Trophoblast cell (in vitro differentiated cells and primary cell): ENCODE results near the gene NMNAT2.

ENCODE experiments used
- DNase-seq, 2 donors: peaks; one replicate each; pipeline ENCODE4 v3.0.0-alpha.2; 2016
- H2AFZ ChIP-seq: 2 replicates; pipeline ENCODE4 v1.6.1; 2013; ENCODE audit warnings: low read length, moderate library complexity, mild to moderate bottlenecking; ENCODE audit not compliant: insufficient read depth, poor library complexity
- H2AK5ac ChIP-seq: 2 replicates; pipeline ENCODE4 v1.6.1; 2013; ENCODE audit warnings: mild to moderate bottlenecking, low read length
- H2BK120ac ChIP-seq: 2 replicates; pipeline ENCODE4 v1.6.1; 2013; ENCODE audit warnings: low read length, mild to moderate bottlenecking, moderate library complexity; ENCODE audit not compliant: insufficient read depth, poor library complexity
- H2BK12ac ChIP-seq: 2 replicates; pipeline ENCODE4 v1.6.1; 2013; ENCODE audit warnings: mild to moderate bottlenecking, low read length, moderate library complexity
- H2BK5ac ChIP-seq: 2 replicates; pipeline ENCODE4 v1.6.1; 2013; ENCODE audit warnings: low read length, low read depth, moderate library complexity, mild to moderate bottlenecking; ENCODE audit not compliant: poor library complexity
- H3K14ac ChIP-seq: 2 replicates; pipeline ENCODE4 v1.6.1; 2013; ENCODE audit warnings: mild to moderate bottlenecking, low read length
- H3K18ac ChIP-seq: 2 replicates; pipeline ENCODE4 v1.6.1; 2013; ENCODE audit warnings: mild to moderate bottlenecking, low read length
- H3K23ac ChIP-seq: 2 replicates; pipeline ENCODE4 v1.6.1; 2013; ENCODE audit warnings: low read length
- H3K27ac ChIP-seq: 2 replicates; pipeline ENCODE4 v1.5.1; 2013; ENCODE audit warnings: low read depth, mild to moderate bottlenecking, inconsistent platforms, low read length, moderate library complexity
- H3K27me3 ChIP-seq: 2 replicates; pipeline ENCODE4 v1.6.1; 2013; ENCODE audit warnings: inconsistent platforms, mild to moderate bottlenecking, low read length, moderate library complexity; ENCODE audit not compliant: insufficient read depth
- H3K36me3 ChIP-seq, 2 experiments: 1 replicate in 1 of 2; 2 replicates in 1 of 2; pipeline ENCODE4 v1.6.1; 2013; ENCODE audit warnings: low read length in 2 of 2, mild to moderate bottlenecking in 2 of 2, moderate library complexity in 1 of 2; ENCODE audit not compliant: insufficient read depth in 2 of 2, control insufficient read depth in 1 of 2
- H3K4ac ChIP-seq: 2 replicates; pipeline ENCODE4 v1.6.1; 2013; ENCODE audit warnings: low read depth, mild to moderate bottlenecking, low read length, moderate library complexity
- H3K4me1 ChIP-seq, 2 experiments: 1 replicate in 1 of 2; 2 replicates in 1 of 2; pipeline ENCODE4 v1.6.1; 2013; ENCODE audit warnings: low read length in 2 of 2, mild to moderate bottlenecking in 2 of 2, moderate library complexity in 1 of 2; ENCODE audit not compliant: insufficient read depth in 2 of 2, control insufficient read depth in 1 of 2
- H3K4me2 ChIP-seq: 2 replicates; pipeline ENCODE4 v1.6.1; 2013; ENCODE audit warnings: inconsistent platforms, mild to moderate bottlenecking, low read length, moderate library complexity
- H3K4me3 ChIP-seq: 2 replicates; pipeline ENCODE4 v1.5.1; 2013; ENCODE audit warnings: mild to moderate bottlenecking, low read depth, low read length, inconsistent platforms
- H3K79me1 ChIP-seq: one replicate; pipeline ENCODE4 v1.6.1; 2013; ENCODE audit warnings: low read length
- H3K79me2 ChIP-seq: 2 replicates; pipeline ENCODE4 v1.6.1; 2013; ENCODE audit warnings: low read length, mild to moderate bottlenecking; ENCODE audit not compliant: control insufficient read depth, insufficient read depth, poor library complexity
- H3K9ac ChIP-seq: 2 replicates; pipeline ENCODE4 v1.6.1; 2013; ENCODE audit warnings: mild to moderate bottlenecking, low read length
- H3K9me3 ChIP-seq: 2 replicates; pipeline ENCODE4 v1.6.1; 2013; ENCODE audit warnings: low read depth, mild to moderate bottlenecking, control low read depth, inconsistent platforms, low read length; ENCODE audit not compliant: insufficient read depth
- H4K12ac ChIP-seq: 2 replicates; pipeline ENCODE4 v1.6.1; 2013; ENCODE audit warnings: low read depth, mild to moderate bottlenecking, low read length, moderate library complexity
- H4K8ac ChIP-seq: 2 replicates; pipeline ENCODE4 v1.6.1; 2013; ENCODE audit warnings: low read depth, mild to moderate bottlenecking, low read length, moderate library complexity
- H4K91ac ChIP-seq: one replicate; pipeline ENCODE4 v1.6.1; 2013; ENCODE audit warnings: low read depth, mild to moderate bottlenecking, low read length, moderate library complexity
- WGBS: extraction: QIAGEN DNeasy Blood & Tissue Kit; methylation state at CpG from one replicate; pipeline ENCODE4 v1.1.7; 2013; ENCODE audit warnings: missing lambda C conversion rate; ENCODE audit not compliant: insufficient read length, insufficient coverage; ENCODE audit errors: extremely low coverage; 5-methylcytosine and 5-hydroxymethylcytosine counted together

NMNAT2 gene

DNA sequence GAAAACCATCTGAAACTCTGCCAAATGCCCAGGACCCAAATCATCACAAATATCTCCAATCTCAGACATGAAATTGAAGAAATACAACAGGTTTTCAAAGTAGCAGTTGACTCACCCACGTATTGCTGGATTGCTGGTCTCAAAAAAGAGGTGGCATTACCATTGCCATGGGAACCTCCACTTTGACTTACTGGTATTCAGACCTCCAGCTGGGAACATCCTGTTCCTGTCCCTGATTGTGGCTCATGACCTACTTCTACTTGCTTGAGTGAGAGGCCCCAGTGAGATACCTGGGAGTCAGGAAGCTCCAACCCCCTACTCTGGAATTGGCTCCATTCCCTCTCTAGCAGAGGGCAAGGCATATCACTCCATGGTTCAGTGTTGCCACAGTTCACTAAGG, 64.6 kb downstream of the NMNAT2 start:
- Histone ChIP-seq H2BK120ac (no peak overlapping the region), H3K4me2 (no peak overlapping the region), H3K36me3 (no peaks in the 10 kb centered on the region), H3K79me2 (peaks cover 1% of the 10 kb centered on the region), H3K9me3 (peaks cover 1% of the 10 kb centered on the region), H4K8ac (no peak overlapping the region), H3K27me3 (no peaks in the 10 kb centered on the region), H3K23ac (no peak overlapping the region), H3K79me1 (peaks cover 8% of the 10 kb centered on the region), H3K18ac (no peak overlapping the region), H3K4ac (no peak overlapping the region), H2AK5ac (no peak overlapping the region), H3K14ac (no peak overlapping the region), H3K4me3 (no peak overlapping the region), H2AFZ (no peak overlapping the region), H3K9ac (no peak overlapping the region), H3K27ac (no peak overlapping the region), H2BK12ac (no peak overlapping the region), H4K91ac (no peak overlapping the region), H2BK5ac (no peak overlapping the region), H4K12ac (no peak overlapping the region), H3K4me1 (peaks cover 11 to 14% of the 10 kb centered on the region in 2 experiments)
- DNase-seq: no peak
- WGBS: no CpG with 5 or more reads among the region's 1 CpG

DNA sequence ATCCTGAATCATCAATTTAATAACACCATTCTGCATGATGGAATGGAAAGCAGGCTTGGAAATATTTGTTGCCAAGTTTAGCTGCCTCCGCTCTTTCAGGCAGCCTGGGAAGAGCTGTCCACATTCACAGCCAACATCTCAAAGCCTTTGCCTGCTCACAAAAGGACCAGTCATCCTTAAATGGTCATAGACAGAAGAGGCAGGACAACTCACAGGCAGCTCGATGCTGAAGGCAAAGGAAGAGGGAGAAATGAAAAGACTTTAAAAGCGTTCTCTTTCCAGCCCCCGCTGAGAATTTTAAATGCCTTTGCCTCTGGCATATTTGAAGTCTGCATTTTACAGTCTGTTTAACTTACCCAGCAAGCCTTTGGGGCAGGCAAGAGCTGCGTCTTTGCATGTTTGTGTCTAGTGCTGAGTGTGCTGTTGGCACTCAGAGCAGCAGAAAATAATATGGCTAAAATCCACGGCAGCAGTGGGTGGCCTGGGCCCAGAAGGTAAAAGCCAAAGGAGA, 68.9 kb downstream of the NMNAT2 start:
- H3K27me3 ChIP-seq: no peaks in the 10 kb centered on the region
- no peak overlapping the region for H3K4ac ChIP-seq
- H3K4me3 ChIP-seq: no peak overlapping the region
- peak overlapping the region; percentile 75 for H4K91ac ChIP-seq
- no peak overlapping the region for H2AFZ ChIP-seq
- H3K27ac ChIP-seq: peak overlapping the region; percentile 69
- no peak for DNase-seq
- H3K4me1 ChIP-seq: peaks cover 11 to 18% of the 10 kb centered on the region in 2 experiments
- no peak overlapping the region for H3K9ac ChIP-seq
- H3K18ac ChIP-seq: no peak overlapping the region
- peak overlapping the region; percentile 36 for H2BK5ac ChIP-seq
- H3K9me3 ChIP-seq: no peaks in the 10 kb centered on the region
- H2BK12ac ChIP-seq: peak overlapping the region; percentile 51
- no CpG with 5 or more reads among the region's 6 CpGs for WGBS
- no peaks in the 10 kb centered on the region for H3K36me3 ChIP-seq
- peak overlapping the region; percentile 7 for H3K4me2 ChIP-seq
- peak overlapping the region; percentile 15 for H4K8ac ChIP-seq
- peaks cover 11% of the 10 kb centered on the region for H3K79me1 ChIP-seq
- no peak overlapping the region for H4K12ac ChIP-seq
- H3K23ac ChIP-seq: no peak overlapping the region
- H2AK5ac ChIP-seq: no peak overlapping the region
- H2BK120ac ChIP-seq: peak overlapping the region; percentile 62
- H3K14ac ChIP-seq: peak overlapping the region; percentile 29
- H3K79me2 ChIP-seq: peaks cover 1% of the 10 kb centered on the region

DNA sequence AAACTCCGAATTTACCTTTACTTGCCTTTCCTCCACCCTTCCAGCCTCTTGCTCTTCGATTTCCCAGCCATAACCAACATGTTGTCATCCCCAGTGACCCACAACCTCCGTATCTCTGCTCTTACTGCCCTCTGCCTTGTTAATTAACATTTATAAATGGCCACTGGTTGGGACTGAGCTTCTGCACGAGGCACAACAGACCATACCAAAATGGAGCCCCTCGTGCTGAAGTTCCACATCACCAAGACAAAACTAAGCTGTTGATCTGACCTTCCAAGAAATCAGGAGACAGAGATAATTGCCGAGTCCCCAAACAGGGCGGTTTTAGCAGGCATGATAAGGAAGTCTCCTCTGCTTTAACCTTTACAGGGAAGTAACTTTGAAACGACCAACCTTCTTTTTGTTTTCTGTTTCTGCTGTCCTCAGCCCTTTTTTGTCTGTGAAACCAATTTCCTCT, 71.9 kb downstream of the NMNAT2 start:
- H3K14ac ChIP-seq: peak overlapping the region; percentile 69

DNA sequence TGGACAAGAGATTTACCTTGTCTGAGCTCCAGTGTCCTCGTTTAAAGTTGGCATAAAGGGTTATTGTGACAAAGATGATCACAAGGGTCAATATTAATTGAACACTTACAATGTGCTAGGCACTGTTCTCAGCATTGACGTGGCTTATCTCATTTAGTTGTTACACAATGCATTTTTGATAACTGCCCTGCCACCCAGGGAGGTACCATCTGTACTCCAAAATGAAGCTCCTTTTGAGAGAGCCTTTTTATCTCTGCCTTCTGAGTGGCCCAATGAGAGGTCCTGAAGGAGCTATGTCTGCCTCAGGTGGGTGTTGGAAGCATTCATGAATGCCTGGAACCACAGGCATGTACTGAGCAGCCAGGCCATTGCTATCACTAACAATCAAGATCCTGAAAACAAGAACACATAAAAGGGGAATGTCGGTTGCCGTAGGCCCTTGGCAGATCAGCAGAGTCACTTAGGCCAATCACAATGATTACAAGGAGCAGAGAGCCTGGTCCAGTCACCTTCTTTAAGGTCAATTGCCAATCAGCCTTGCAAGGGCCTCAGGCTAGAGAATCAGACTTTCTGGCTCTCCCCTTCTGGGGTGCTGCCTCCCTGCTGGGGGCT, 78.5 kb downstream of the NMNAT2 start:
- Histone ChIP-seq H3K23ac (no peak overlapping the region), H4K12ac (no peak overlapping the region), H2BK5ac (peak overlapping the region; percentile 60), H2BK12ac (peak overlapping the region; percentile 91), H3K79me1 (peaks cover 12% of the 10 kb centered on the region), H4K91ac (peak overlapping the region; percentile 90), H3K4ac (no peak overlapping the region), H3K27ac (peak overlapping the region; percentile 20), H3K4me1 (peaks cover 4 to 18% of the 10 kb centered on the region in 2 experiments), H3K27me3 (no peaks in the 10 kb centered on the region), H3K4me3 (no peak overlapping the region), H3K36me3 (no peaks in the 10 kb centered on the region), H3K14ac (peak overlapping the region; percentile 61), H4K8ac (peak overlapping the region; percentile 20), H2AFZ (no peak overlapping the region), H3K4me2 (no peak overlapping the region), H3K79me2 (no peaks in the 10 kb centered on the region), H2AK5ac (peak overlapping the region; percentile 36), H3K9ac (no peak overlapping the region), H3K18ac (no peak overlapping the region), H3K9me3 (no peaks in the 10 kb centered on the region), H2BK120ac (peak overlapping the region; percentile 81)
- DNase-seq: peak; percentile 84 to 88
- WGBS: no CpG with 5 or more reads among the region's 4 CpGs

More for the DNA sequence above, 71.9 kb downstream of the NMNAT2 start:
- Histone ChIP-seq H2BK12ac (peak overlapping the region; percentile 98), H4K12ac (peak overlapping the region; percentile 1), H2AFZ (no peak overlapping the region), H3K9me3 (no peaks in the 10 kb centered on the region), H3K36me3 (no peaks in the 10 kb centered on the region), H3K9ac (no peak overlapping the region), H2AK5ac (no peak overlapping the region), H3K79me1 (peaks cover 11% of the 10 kb centered on the region), H3K23ac (no peak overlapping the region), H3K4me1 (peaks cover 9 to 15% of the 10 kb centered on the region in 2 experiments), H2BK120ac (peak overlapping the region; percentile 26), H3K79me2 (peaks cover 1% of the 10 kb centered on the region), H4K91ac (peak overlapping the region; percentile 74), H3K27ac (no peak overlapping the region), H3K4me3 (no peak overlapping the region), H4K8ac (peak overlapping the region; percentile 18), H3K4me2 (no peak overlapping the region), H3K4ac (peak overlapping the region; percentile 4), H2BK5ac (peak overlapping the region; percentile 31), H3K27me3 (no peaks in the 10 kb centered on the region), H3K18ac (peak overlapping the region; percentile 11)
- WGBS: no CpG with 5 or more reads among the region's 8 CpGs
- DNase-seq: no peak
